Body of pancreas (tissue), 4 donors: Measurements from ENCODE around the gene FBXO3. TPM values are rescaled to one million over a fixed set of nuclear protein-coding genes. Genes with fewer than 3 reads are reported as not detected.

Source experiments
- ATAC-seq: fragments of 150-250 bp; one replicate; pipeline ENCODE4 v1.9.1; 2016
- DNase-seq, 4 donors: peaks; one replicate each; pipeline ENCODE4 v3.0.0-alpha.2; 2019
- H3K27ac ChIP-seq, 4 donors: fragments of 200-600 bp; sonication (generic); 1 replicate in 3 of 4; 2 replicates in 1 of 4; pipeline versions ENCODE4 v1.5.1 to v1.6.1; 2016 to 2019; ENCODE audit warnings: mild to moderate bottlenecking in 1 of 4, mixed read lengths in 1 of 4, moderate library complexity in 1 of 4
- H3K27me3 ChIP-seq, 2 donors: fragments of 200-600 bp; sonication (generic); one replicate each; pipeline ENCODE4 v1.6.0; 2016; ENCODE audit warnings: mild to moderate bottlenecking in 1 of 2
- H3K36me3 ChIP-seq, 2 donors: fragments of 200-600 bp; sonication (generic); replicated peaks in 1 of 2; 2 replicates each; pipeline ENCODE4 v1.5.1; 2016; ENCODE audit warnings: low read depth in 2 of 2; ENCODE audit not compliant: insufficient read depth in 1 of 2
- H3K4me1 ChIP-seq: fragments of 200-600 bp; sonication (generic); one replicate; pipeline ENCODE4 v1.6.0; 2016
- H3K4me3 ChIP-seq, 2 donors: fragments of 200-600 bp; sonication (generic); 1 replicate in 1 of 2; 2 replicates in 1 of 2; pipeline ENCODE4 v1.5.1; 2016 to 2019
- H3K9me3 ChIP-seq, 3 donors: fragments of 200-600 bp; sonication (generic); 1 replicate in 2 of 3; 2 replicates in 1 of 3; pipeline ENCODE4 v1.5.1; 2016
- POLR2A ChIP-seq, 3 donors: fragments of 450-650 bp; IDR thresholded peaks; one replicate each; pipeline ENCODE4 v1.6.1; 2016; ENCODE audit warnings: antibody characterized with exemption in 3 of 3, mild to moderate bottlenecking in 2 of 3
- WGBS, 2 donors: methylation state at CpG; one replicate each; pipeline ENCODE4 v1.1.5; 2017; 5-methylcytosine and 5-hydroxymethylcytosine counted together
- intact Hi-C: fragments of 100-400 bp; cut with DNase I; formaldehyde crosslinking; loops from one replicate; pipeline ENCODE4 v1.15.1; 2023
- total RNA-seq, 2 donors: library from RNA; depleted of rRNA; stranded (reverse); fragments of >200 nt; gene quantifications; one replicate each; pipeline ENCODE4 v1.1.0, GENCODE V29; 2016
- TF ChIP-seq, protein P1 (sequence below), 7 experiments: fragments of 450-650 bp in 4 of 7; fragments of 200-600 bp in 3 of 7; sonication (generic) in 3 of 7; IDR thresholded peaks; one replicate each; pipeline ENCODE4 v1.5.1; 2016 to 2019; ENCODE audit warnings: antibody characterized with exemption in 7 of 7

Gene FBXO3
- total RNA-seq, 2 donors from 2014 or later: 24.7 to 40.5 TPM

DNA sequence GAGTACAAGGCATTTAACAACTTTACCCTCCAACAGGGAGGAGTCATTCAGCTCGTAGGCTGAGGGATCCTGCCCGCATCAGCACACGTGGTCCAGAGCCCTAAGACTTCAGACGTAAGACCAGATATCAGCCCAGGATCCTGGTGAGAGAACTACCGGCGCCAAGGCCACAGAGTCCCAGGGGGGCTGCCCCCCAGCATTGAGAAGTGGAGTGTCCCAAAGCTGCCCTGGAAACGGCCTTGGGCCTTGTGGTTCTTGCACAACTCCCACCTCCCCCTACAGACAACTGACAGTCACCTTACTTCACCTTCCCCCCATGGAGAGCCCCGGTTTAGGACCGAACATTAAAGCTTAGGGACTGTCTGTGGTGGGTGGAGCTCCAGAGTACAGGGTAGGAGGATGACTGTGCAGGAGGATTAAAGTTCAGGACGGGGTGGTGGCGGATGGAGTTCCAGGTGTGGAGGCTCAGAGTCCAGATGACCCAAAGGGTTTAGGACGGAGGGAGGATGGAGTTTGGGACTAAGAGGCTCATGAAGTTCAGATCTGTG lies 74.7 kb downstream of the FBXO3 start:
- intact Hi-C loops: no loop called here
- DNase-seq: peak in 2 of 4 donors; percentile 12 to 24
- peaks cover 79% of the 10 kb centered on the region for H3K4me1 ChIP-seq
- WGBS, 2 donors: 64 to 74% methylated on average over 8 to 12 of the region's 12 CpGs
- H3K9me3 ChIP-seq: no peaks in the 10 kb centered on the region
- TF ChIP-seq POLR2A (IDR thresholded peaks at IDR 0.05): peak in 1 of 3 donors; percentile 13
- TF ChIP-seq, protein P1, sequence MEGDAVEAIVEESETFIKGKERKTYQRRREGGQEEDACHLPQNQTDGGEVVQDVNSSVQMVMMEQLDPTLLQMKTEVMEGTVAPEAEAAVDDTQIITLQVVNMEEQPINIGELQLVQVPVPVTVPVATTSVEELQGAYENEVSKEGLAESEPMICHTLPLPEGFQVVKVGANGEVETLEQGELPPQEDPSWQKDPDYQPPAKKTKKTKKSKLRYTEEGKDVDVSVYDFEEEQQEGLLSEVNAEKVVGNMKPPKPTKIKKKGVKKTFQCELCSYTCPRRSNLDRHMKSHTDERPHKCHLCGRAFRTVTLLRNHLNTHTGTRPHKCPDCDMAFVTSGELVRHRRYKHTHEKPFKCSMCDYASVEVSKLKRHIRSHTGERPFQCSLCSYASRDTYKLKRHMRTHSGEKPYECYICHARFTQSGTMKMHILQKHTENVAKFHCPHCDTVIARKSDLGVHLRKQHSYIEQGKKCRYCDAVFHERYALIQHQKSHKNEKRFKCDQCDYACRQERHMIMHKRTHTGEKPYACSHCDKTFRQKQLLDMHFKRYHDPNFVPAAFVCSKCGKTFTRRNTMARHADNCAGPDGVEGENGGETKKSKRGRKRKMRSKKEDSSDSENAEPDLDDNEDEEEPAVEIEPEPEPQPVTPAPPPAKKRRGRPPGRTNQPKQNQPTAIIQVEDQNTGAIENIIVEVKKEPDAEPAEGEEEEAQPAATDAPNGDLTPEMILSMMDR (IDR thresholded peaks at IDR 0.05): no peak
- H3K27ac ChIP-seq: peak overlapping the region in 3 of 4 donors; percentile 78 to 88 (median 83)
- no peaks in the 10 kb centered on the region for H3K36me3 ChIP-seq
- H3K27me3 ChIP-seq: no peaks in the 10 kb centered on the region
- H3K4me3 ChIP-seq: no peak overlapping the region
- no peak for ATAC-seq

DNA sequence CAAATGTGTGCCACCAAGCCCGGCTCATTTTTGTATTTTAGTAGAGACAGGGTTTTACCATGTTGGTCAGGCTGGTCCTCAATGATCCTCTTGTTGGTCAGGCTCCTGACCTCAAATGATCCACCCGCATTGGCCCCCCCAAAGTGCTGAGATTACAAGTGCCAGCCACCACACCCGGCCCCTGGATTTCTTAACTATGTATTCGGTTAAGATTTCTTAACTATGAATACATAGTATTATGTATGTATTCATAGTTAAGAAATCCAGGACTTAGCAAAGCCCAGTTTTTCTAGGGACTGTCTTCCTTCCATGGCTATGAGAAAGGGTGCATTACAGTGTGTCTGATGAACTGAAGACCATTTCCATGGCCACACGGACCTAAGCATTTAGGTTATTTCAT lies 75.4 kb downstream of the FBXO3 start:
- H3K27ac ChIP-seq: peak overlapping the region in 3 of 4 donors; percentile 78 to 88 (median 83)
- no peak for ATAC-seq

DNA sequence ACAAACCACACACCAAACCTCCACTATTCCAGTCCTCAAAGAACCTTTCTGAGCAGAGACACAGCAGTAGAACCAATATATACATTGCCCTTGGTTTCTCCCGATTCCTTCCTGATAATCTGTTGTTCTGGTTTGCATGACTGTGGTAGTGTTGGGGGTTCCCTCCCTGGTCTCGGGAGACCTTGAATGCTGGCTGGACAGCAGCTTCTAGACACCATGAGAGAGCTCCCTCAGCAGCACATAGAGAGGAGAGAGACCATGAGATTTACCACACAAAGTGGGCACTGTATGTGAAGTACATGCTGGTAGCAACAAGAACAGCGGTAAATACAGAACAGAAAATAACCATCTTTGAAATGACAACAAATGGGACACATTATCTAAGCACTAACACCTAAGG lies 76.3 kb downstream of the FBXO3 start:
- H3K9me3 ChIP-seq: no peaks in the 10 kb centered on the region
- 49 to 60% methylated on average over 3 of the region's 3 CpGs for WGBS, 2 donors
- no peak overlapping the region for H3K4me3 ChIP-seq
- TF ChIP-seq POLR2A (IDR thresholded peaks at IDR 0.05): no peak
- TF ChIP-seq, protein P1 (IDR thresholded peaks at IDR 0.05): no peak
- H3K4me1 ChIP-seq: peaks cover 87% of the 10 kb centered on the region
- no peaks in the 10 kb centered on the region for H3K27me3 ChIP-seq
- no peaks in the 10 kb centered on the region for H3K36me3 ChIP-seq
- intact Hi-C loops: no loop called here
- ATAC-seq (no peak), DNase-seq (no peak)
- peak overlapping the region in 3 of 4 donors; percentile 54 to 88 (median 82) for H3K27ac ChIP-seq

More for the DNA sequence above, 75.4 kb downstream of the FBXO3 start:
- intact Hi-C loops: no loop called here
- TF ChIP-seq, protein P1 (IDR thresholded peaks at IDR 0.05): no peak
- TF ChIP-seq POLR2A (IDR thresholded peaks at IDR 0.05): no peak
- 82 to 84% methylated on average over 5 of the region's 5 CpGs for WGBS, 2 donors
- H3K36me3 ChIP-seq: no peaks in the 10 kb centered on the region
- peaks cover 82% of the 10 kb centered on the region for H3K4me1 ChIP-seq
- no peaks in the 10 kb centered on the region for H3K27me3 ChIP-seq
- H3K9me3 ChIP-seq: no peaks in the 10 kb centered on the region
- H3K4me3 ChIP-seq: no peak overlapping the region
- no peak for DNase-seq

DNA sequence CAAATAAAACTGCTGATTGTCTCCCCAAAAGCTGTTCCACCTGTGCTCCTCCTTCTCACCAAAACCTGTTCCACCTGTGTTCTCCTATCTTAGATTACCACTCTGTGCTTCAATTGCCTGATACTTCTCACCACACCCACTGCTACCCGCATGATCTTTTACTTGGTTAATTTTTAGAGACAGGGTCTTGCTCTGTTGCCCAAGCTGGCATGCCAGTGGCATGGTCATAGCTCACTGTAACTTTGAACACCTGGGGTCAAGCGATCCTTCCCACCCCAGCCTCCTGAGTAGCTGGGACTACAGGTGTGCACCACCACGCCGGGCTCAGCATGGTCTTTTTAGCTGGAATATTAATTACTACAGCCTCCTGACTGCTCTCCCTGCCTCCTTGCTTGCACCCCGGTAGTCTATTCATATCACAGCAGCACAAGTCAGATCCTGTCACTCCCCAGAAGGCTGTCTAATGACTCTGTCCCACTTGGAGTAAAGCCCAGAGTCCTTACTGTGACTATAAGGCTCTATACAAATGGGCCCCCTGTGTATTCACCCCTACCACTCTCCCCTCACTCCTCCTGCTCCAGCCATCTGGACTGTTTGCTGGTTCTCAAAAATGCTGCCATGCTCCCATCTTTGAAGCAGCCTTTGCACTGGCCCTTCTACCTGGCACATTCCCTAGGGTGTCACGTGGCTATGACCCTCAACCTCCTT lies 77.2 kb downstream of the FBXO3 start:
- no peaks in the 10 kb centered on the region for H3K36me3 ChIP-seq
- intact Hi-C loops: no loop called here
- TF ChIP-seq, protein P1 (IDR thresholded peaks at IDR 0.05): no peak
- no peak for TF ChIP-seq POLR2A (IDR thresholded peaks at IDR 0.05)
- 62 to 64% methylated on average over 6 of the region's 6 CpGs for WGBS, 2 donors
- no peak overlapping the region for H3K4me3 ChIP-seq
- ATAC-seq (no peak), DNase-seq (no peak)
- no peaks in the 10 kb centered on the region for H3K9me3 ChIP-seq
- H3K27me3 ChIP-seq: no peaks in the 10 kb centered on the region
- peak overlapping the region; percentile 81 to 88 (median 84) for H3K27ac ChIP-seq
- H3K4me1 ChIP-seq: peaks cover 83% of the 10 kb centered on the region
